CD8-positive, alpha-beta memory T cell (primary cell): ENCODE measurements around the gene RPA3. TPM values are rescaled to one million over a fixed set of nuclear protein-coding genes. Genes with fewer than 3 reads are reported as not detected.
A peak's percentile ranks its signal among the peaks of the same experiment; 100 is the strongest.

Experiments used
- CTCF ChIA-PET: fragments of 350-600 bp; sonication (Branson Sonifier 250); formaldehyde crosslinking; loops from one replicate; lab custom pipeline; 2021; ENCODE audit warnings: antibody characterized with exemption; lab: Charles Lee
- POLR2A ChIA-PET: fragments of 350-600 bp; sonication (Branson Sonifier 250); formaldehyde crosslinking; loops from one replicate; lab custom pipeline; 2021; ENCODE audit warnings: antibody characterized with exemption; lab: Charles Lee
- DNase-seq, 5 donors: peaks; one replicate each; pipeline versions ENCODE4 v3.0.0 to v3.0.0-alpha.2; 2020 to 2022; ENCODE audit warnings: mixed read lengths in 1 of 5
- H3K27ac ChIP-seq: one replicate; pipeline ENCODE4 v1.7.0; 2013; ENCODE audit warnings: low read depth, mild to moderate bottlenecking, low read length, moderate library complexity
- H3K27me3 ChIP-seq: 2 replicates; pipeline ENCODE4 v1.7.0; 2013; ENCODE audit warnings: low read length, mild to moderate bottlenecking; ENCODE audit not compliant: insufficient read depth, poor library complexity, severe bottlenecking
- H3K36me3 ChIP-seq: 2 replicates; pipeline ENCODE4 v1.7.0; 2013; ENCODE audit warnings: mild to moderate bottlenecking, low read length, moderate library complexity; ENCODE audit not compliant: insufficient read depth
- H3K4me1 ChIP-seq: 2 replicates; pipeline ENCODE4 v1.7.0; 2013; ENCODE audit warnings: mild to moderate bottlenecking, low read length, moderate library complexity; ENCODE audit not compliant: insufficient read depth
- H3K4me3 ChIP-seq: 2 replicates; pipeline ENCODE4 v1.7.0; 2013; ENCODE audit warnings: mild to moderate bottlenecking, low read length
- H3K9me3 ChIP-seq: 2 replicates; pipeline ENCODE4 v1.7.0; 2013; ENCODE audit warnings: mild to moderate bottlenecking, low read length
- H3K27ac Mint-ChIP-seq, 8 donors: one replicate each; pipeline ENCODE4 v1.8.0; 2020 to 2021; ENCODE audit warnings: mixed read lengths in 8 of 8, mild to moderate bottlenecking in 6 of 8, inconsistent platforms in 3 of 8, moderate library complexity in 3 of 8
- H3K27me3 Mint-ChIP-seq, 2 donors: one replicate each; pipeline ENCODE4 v1.8.0; 2020 to 2021; ENCODE audit warnings: mixed read lengths in 2 of 2, mild to moderate bottlenecking in 1 of 2, moderate library complexity in 1 of 2
- H3K36me3 Mint-ChIP-seq, 3 donors: one replicate each; pipeline ENCODE4 v1.8.0; 2020 to 2021; ENCODE audit warnings: mixed read lengths in 3 of 3, inconsistent platforms in 1 of 3, mild to moderate bottlenecking in 1 of 3
- H3K4me1 Mint-ChIP-seq, 3 donors: one replicate each; pipeline ENCODE4 v1.8.0; 2020 to 2021; ENCODE audit warnings: mixed read lengths in 3 of 3, inconsistent platforms in 1 of 3, mild to moderate bottlenecking in 1 of 3
- H3K4me3 Mint-ChIP-seq, 7 donors: one replicate each; pipeline ENCODE4 v1.8.0; 2020 to 2021; ENCODE audit warnings: mixed read lengths in 7 of 7, mild to moderate bottlenecking in 6 of 7, moderate library complexity in 4 of 7, inconsistent platforms in 2 of 7
- H3K9me3 Mint-ChIP-seq, 5 donors: one replicate each; pipeline ENCODE4 v1.8.0; 2020 to 2022; ENCODE audit warnings: mixed read lengths in 5 of 5, mild to moderate bottlenecking in 3 of 5, moderate library complexity in 2 of 5, inconsistent platforms in 1 of 5
- polyA plus RNA-seq: library from polyadenylated mRNA; unstranded; fragments of 300-500 nt; fragmentation: Illumina TruSeq; gene quantifications from one replicate; pipeline ENCODE4 v1.2.3, GENCODE V29; 2021
- total RNA-seq, 2 experiments: library from RNA; stranded (reverse); gene quantifications; one replicate each; pipeline ENCODE4 v1.2.3, GENCODE V29; 2021

RPA3 gene
- total and polyA plus RNA-seq, 3 experiments from 2014 or later, result 94.9 to 149 (median 145) TPM

GRCh38 chr7:7720750-7721621 lies 2.6 kb upstream of the RPA3 start:
- Histone ChIP-seq H3K9me3 (no peaks in the 10 kb centered on the region), H3K4me1 (no peaks in the 10 kb centered on the region), H3K4me3 (no peak overlapping the region), H3K27me3 (no peaks in the 10 kb centered on the region), H3K27ac (no peak overlapping the region), H3K36me3 (no peaks in the 10 kb centered on the region)
- H3K27me3 Mint-ChIP-seq, result no peaks in the 10 kb centered on the region
- no peaks in the 10 kb centered on the region for H3K9me3 Mint-ChIP-seq
- H3K36me3 Mint-ChIP-seq, result peaks cover 6 to 15% (median 10%) of the 10 kb centered on the region in 3 donors
- peaks cover 8 to 25% (median 12%) of the 10 kb centered on the region in 3 donors for H3K4me1 Mint-ChIP-seq
- ChIA-PET POLR2A (no interaction called here), CTCF (interaction anchor here (0.6 to 1.4 kb wide), 2 partner anchors 49 to 437 kb away, joined by 3 to 4 read pairs; no protein-coding TSS in a partner anchor)
- no peak for DNase-seq
- no peak overlapping the region for H3K4me3 Mint-ChIP-seq
- peak overlapping the region in 2 of 8 donors; percentile 21 to 32 for H3K27ac Mint-ChIP-seq

GRCh38 chr7:7720193-7720592 lies 1.8 kb upstream of the RPA3 start:
- no peak overlapping the region for H3K27ac ChIP-seq
- no peaks in the 10 kb centered on the region for H3K27me3 Mint-ChIP-seq
- no peak overlapping the region for H3K4me3 Mint-ChIP-seq
- no peak overlapping the region for H3K4me3 ChIP-seq
- no peaks in the 10 kb centered on the region for H3K4me1 ChIP-seq
- peak overlapping the region in 2 of 8 donors; percentile 3 to 74 for H3K27ac Mint-ChIP-seq
- H3K4me1 Mint-ChIP-seq, result peaks cover 8 to 23% (median 12%) of the 10 kb centered on the region in 3 donors
- no peaks in the 10 kb centered on the region for H3K9me3 ChIP-seq
- H3K36me3 ChIP-seq, result no peaks in the 10 kb centered on the region
- H3K36me3 Mint-ChIP-seq, result peaks cover 7 to 10% (median 8%) of the 10 kb centered on the region in 3 donors
- ChIA-PET CTCF (interaction anchor here (1.4 kb wide), 1 partner anchor 49 kb away, joined by 3 read pairs; no protein-coding TSS in a partner anchor), POLR2A (no interaction called here)
- H3K27me3 ChIP-seq, result no peaks in the 10 kb centered on the region
- DNase-seq, result no peak
- H3K9me3 Mint-ChIP-seq, result peaks cover 0 to 2% (median 0%) of the 10 kb centered on the region in 5 donors

GRCh38 chr7:7719236-7719635 lies 829 bp upstream of the RPA3 start:
- H3K4me3 Mint-ChIP-seq, result peak overlapping the region in 1 of 7 donors; percentile 17
- Histone ChIP-seq H3K4me3 (no peak overlapping the region), H3K4me1 (no peaks in the 10 kb centered on the region), H3K9me3 (no peaks in the 10 kb centered on the region), H3K36me3 (no peaks in the 10 kb centered on the region), H3K27me3 (no peaks in the 10 kb centered on the region), H3K27ac (no peak overlapping the region)
- ChIA-PET POLR2A (no interaction called here), CTCF (no interaction called here)
- peak overlapping the region in 3 of 8 donors; percentile 6 to 81 (median 19) for H3K27ac Mint-ChIP-seq
- DNase-seq, result peak in 2 of 5 donors; percentile 9 to 19
- H3K4me1 Mint-ChIP-seq, result peaks cover 8 to 23% (median 12%) of the 10 kb centered on the region in 3 donors
- H3K27me3 Mint-ChIP-seq, result no peaks in the 10 kb centered on the region
- peaks cover 2 to 10% (median 10%) of the 10 kb centered on the region in 3 donors for H3K36me3 Mint-ChIP-seq
- H3K9me3 Mint-ChIP-seq, result peaks cover 0 to 2% (median 0%) of the 10 kb centered on the region in 5 donors

GRCh38 chr7:7713730-7714129 lies 4.7 kb downstream of the RPA3 start:
- ChIA-PET POLR2A (no interaction called here), CTCF (no interaction called here)
- Mint-ChIP-seq H3K36me3 (peaks cover 0 to 7% (median 3%) of the 10 kb centered on the region in 3 donors), H3K9me3 (peaks cover 0 to 2% (median 0%) of the 10 kb centered on the region in 5 donors), H3K4me3 (no peak overlapping the region), H3K27me3 (no peaks in the 10 kb centered on the region), H3K27ac (no peak overlapping the region), H3K4me1 (peaks cover 10 to 25% (median 11%) of the 10 kb centered on the region in 3 donors)
- no peak for DNase-seq
- no peaks in the 10 kb centered on the region for H3K4me1 ChIP-seq
- no peaks in the 10 kb centered on the region for H3K9me3 ChIP-seq
- H3K4me3 ChIP-seq, result no peak overlapping the region
- no peaks in the 10 kb centered on the region for H3K36me3 ChIP-seq
- no peak overlapping the region for H3K27ac ChIP-seq
- H3K27me3 ChIP-seq, result no peaks in the 10 kb centered on the region

- ChIA-PET POLR2A (no interaction called here), CTCF (no interaction called here)
- H3K4me3 Mint-ChIP-seq, result no peak overlapping the region
- peaks cover 0 to 2% of the 10 kb centered on the region in 2 donors for H3K27me3 Mint-ChIP-seq
- peaks cover 0 to 6% (median 3%) of the 10 kb centered on the region in 3 donors for H3K36me3 Mint-ChIP-seq
- Histone ChIP-seq H3K4me1 (no peaks in the 10 kb centered on the region), H3K27ac (no peak overlapping the region), H3K9me3 (no peaks in the 10 kb centered on the region), H3K27me3 (no peaks in the 10 kb centered on the region), H3K4me3 (no peak overlapping the region), H3K36me3 (no peaks in the 10 kb centered on the region)
- peaks cover 13 to 30% (median 20%) of the 10 kb centered on the region in 3 donors for H3K4me1 Mint-ChIP-seq
- H3K27ac Mint-ChIP-seq, result no peak overlapping the region
- H3K9me3 Mint-ChIP-seq, result no peaks in the 10 kb centered on the region
- no peak for DNase-seq
Observed at GRCh38 chr7:7710469-7710868, 7.9 kb downstream of the RPA3 start.

DNA sequence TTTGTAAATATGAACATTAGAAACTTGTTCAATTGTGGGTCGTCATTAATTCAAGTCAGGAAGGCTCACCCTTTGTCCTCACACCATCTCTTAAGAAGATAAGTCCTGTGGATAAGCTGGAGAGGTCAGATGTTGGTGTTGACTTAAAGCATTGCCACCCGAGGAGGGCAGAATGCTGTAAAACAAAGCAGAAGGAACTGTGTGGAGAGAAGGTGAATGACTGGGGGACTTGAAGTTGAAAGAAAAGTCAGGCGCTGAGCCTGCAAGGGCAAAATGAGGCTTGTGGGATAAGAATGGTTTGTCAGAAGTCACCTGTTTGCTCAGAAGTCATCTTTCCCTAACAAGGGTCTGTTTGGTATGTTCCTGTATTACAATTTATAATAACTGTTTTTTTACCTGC lies 9.1 kb downstream of the RPA3 start:
- Mint-ChIP-seq H3K4me1 (peaks cover 14 to 34% (median 20%) of the 10 kb centered on the region in 3 donors), H3K36me3 (peaks cover 2 to 3% (median 3%) of the 10 kb centered on the region in 3 donors), H3K27ac (no peak overlapping the region), H3K27me3 (peaks cover 0 to 2% of the 10 kb centered on the region in 2 donors), H3K4me3 (no peak overlapping the region), H3K9me3 (no peaks in the 10 kb centered on the region)
- Histone ChIP-seq H3K27me3 (no peaks in the 10 kb centered on the region), H3K27ac (no peak overlapping the region), H3K36me3 (no peaks in the 10 kb centered on the region), H3K4me1 (no peaks in the 10 kb centered on the region), H3K9me3 (no peaks in the 10 kb centered on the region), H3K4me3 (no peak overlapping the region)
- CTCF ChIA-PET, result no interaction called here
- no peak for DNase-seq
- POLR2A ChIA-PET, result no interaction called here

DNA sequence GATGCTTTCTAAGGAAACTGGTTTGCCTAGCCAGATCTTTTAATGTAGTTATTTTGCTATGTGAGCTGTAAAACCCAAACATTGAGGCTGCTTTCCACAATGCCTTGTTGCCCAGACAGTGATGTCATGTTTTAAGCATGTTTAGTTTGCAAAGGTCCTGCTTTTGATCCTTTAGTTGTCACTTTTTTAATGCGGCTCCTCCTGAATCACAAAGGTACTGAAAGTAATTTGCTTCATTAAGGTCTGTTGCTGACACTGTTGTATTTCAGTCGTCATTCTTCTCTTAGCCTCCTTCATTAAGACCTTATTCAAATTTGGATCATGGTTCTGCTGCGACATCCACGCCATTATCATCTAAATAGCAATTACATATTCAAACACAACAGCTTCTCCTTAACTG lies 10.6 kb downstream of the RPA3 start:
- H3K4me3 ChIP-seq, result no peak overlapping the region
- no peak overlapping the region for H3K27ac Mint-ChIP-seq
- H3K9me3 Mint-ChIP-seq, result no peaks in the 10 kb centered on the region
- peaks cover 12 to 29% (median 16%) of the 10 kb centered on the region in 3 donors for H3K4me1 Mint-ChIP-seq
- H3K36me3 ChIP-seq, result no peaks in the 10 kb centered on the region
- H3K36me3 Mint-ChIP-seq, result peaks cover 0 to 6% (median 3%) of the 10 kb centered on the region in 3 donors
- H3K27ac ChIP-seq, result no peak overlapping the region
- DNase-seq, result no peak
- no peaks in the 10 kb centered on the region for H3K4me1 ChIP-seq
- H3K9me3 ChIP-seq, result no peaks in the 10 kb centered on the region
- peaks cover 0 to 2% of the 10 kb centered on the region in 2 donors for H3K27me3 Mint-ChIP-seq
- no peaks in the 10 kb centered on the region for H3K27me3 ChIP-seq
- POLR2A ChIA-PET, result no interaction called here
- no peak overlapping the region for H3K4me3 Mint-ChIP-seq
- CTCF ChIA-PET, result no interaction called here

DNA sequence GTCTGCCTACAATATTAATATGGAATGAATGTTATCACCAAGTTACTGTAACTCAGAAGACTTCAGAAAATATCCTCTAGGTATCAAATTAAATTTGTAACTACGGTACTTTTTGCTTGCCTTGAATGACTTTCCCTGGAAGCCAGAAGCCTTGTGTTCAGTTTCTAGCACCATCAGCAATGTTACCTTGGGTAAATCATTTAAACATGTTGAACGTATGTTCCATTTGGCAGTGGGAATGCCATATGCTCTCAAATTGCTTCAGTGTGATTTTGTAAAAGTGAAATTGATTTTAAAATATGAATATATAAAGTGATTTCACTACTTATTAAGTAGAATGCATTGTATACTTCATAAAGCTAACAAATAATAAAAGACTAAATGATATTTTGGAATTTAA lies 11.2 kb downstream of the RPA3 start:
- no peaks in the 10 kb centered on the region for H3K36me3 ChIP-seq
- H3K4me1 ChIP-seq, result no peaks in the 10 kb centered on the region
- H3K4me1 Mint-ChIP-seq, result peaks cover 12 to 26% (median 13%) of the 10 kb centered on the region in 3 donors
- no peak overlapping the region for H3K27ac ChIP-seq
- no peaks in the 10 kb centered on the region for H3K27me3 ChIP-seq
- peaks cover 0 to 2% of the 10 kb centered on the region in 2 donors for H3K27me3 Mint-ChIP-seq
- no peak overlapping the region for H3K4me3 Mint-ChIP-seq
- DNase-seq, result no peak
- no peaks in the 10 kb centered on the region for H3K9me3 ChIP-seq
- peaks cover 0 to 6% (median 3%) of the 10 kb centered on the region in 3 donors for H3K36me3 Mint-ChIP-seq
- ChIA-PET POLR2A (no interaction called here), CTCF (no interaction called here)
- no peak overlapping the region for H3K4me3 ChIP-seq
- H3K27ac Mint-ChIP-seq, result no peak overlapping the region
- no peaks in the 10 kb centered on the region for H3K9me3 Mint-ChIP-seq
